H1 (cell line): ENCODE results near the gene SCN3B. TPM values are rescaled to one million over a fixed set of nuclear protein-coding genes. Genes with fewer than 3 reads are reported as not detected.

Experiments used
- CTCF ChIA-PET: fragments of 300-600 bp; sonication (Branson Sonifier 250); formaldehyde crosslinking; loops from one replicate; lab custom pipeline; 2021; ENCODE audit not compliant: partially characterized antibody; lab: Charles Lee
- POLR2A ChIA-PET: fragments of 300-600 bp; sonication (Branson Sonifier 250); formaldehyde crosslinking; loops from one replicate; lab custom pipeline; 2021; ENCODE audit warnings: inconsistent platforms; ENCODE audit not compliant: partially characterized antibody; lab: Charles Lee
- DNase-seq, 2 experiments: peaks; one replicate each; pipeline versions ENCODE4 v3.0.0 to v3.0.0-alpha.2; 2010 to 2022; ENCODE audit warnings: low spot score in 2 of 2, low read depth in 1 of 2, mixed read lengths in 1 of 2
- FAIRE-seq: peaks from 2 replicates; lab custom pipeline; 2011; peaks lifted over from hg19 to GRCh38; lab: Jason Lieb, UNC
- H2AFZ ChIP-seq: 2 replicates; pipeline ENCODE4 v1.8.1; 2012; ENCODE audit warnings: low read length, inconsistent platforms
- H2AK5ac ChIP-seq: 2 replicates; pipeline ENCODE4 v1.6.1; 2013; ENCODE audit warnings: low read depth, low read length
- H2BK120ac ChIP-seq: replicated peaks from 2 replicates; pipeline ENCODE3; 2013; ENCODE audit warnings: low read depth, low read length, inconsistent platforms
- H2BK12ac ChIP-seq: 2 replicates; pipeline ENCODE4 v1.6.1; 2013; ENCODE audit warnings: low read depth, low read length
- H2BK15ac ChIP-seq: 2 replicates; pipeline ENCODE4 v1.6.1; 2013; ENCODE audit warnings: low read length
- H2BK20ac ChIP-seq: 2 replicates; pipeline ENCODE4 v1.6.1; 2013; ENCODE audit warnings: low read length
- H2BK5ac ChIP-seq: 2 replicates; pipeline ENCODE4 v1.6.1; 2013; ENCODE audit warnings: low read depth, low read length
- H3K14ac ChIP-seq: 2 replicates; pipeline ENCODE4 v1.6.1; 2013; ENCODE audit warnings: inconsistent platforms; ENCODE audit not compliant: insufficient read length
- H3K18ac ChIP-seq: 2 replicates; pipeline ENCODE4 v1.6.1; 2013; ENCODE audit warnings: low read length; ENCODE audit errors: extremely low read depth
- H3K23ac ChIP-seq: 2 replicates; pipeline ENCODE4 v1.6.1; 2013; ENCODE audit warnings: inconsistent platforms; ENCODE audit not compliant: insufficient read length
- H3K23me2 ChIP-seq: 2 replicates; pipeline ENCODE4 v1.6.1; 2013; ENCODE audit warnings: low read depth, low read length
- H3K27ac ChIP-seq: 2 replicates; pipeline ENCODE4 v1.6.1; 2011; ENCODE audit warnings: low read depth, low read length, inconsistent platforms
- H3K27me3 ChIP-seq, 4 experiments: replicated peaks in 1 of 4; 1 replicate in 1 of 4; 2 replicates in 3 of 4; pipeline versions ENCODE4 v1.6.1 to v1.8.1; 2011 to 2013; ENCODE audit warnings: low read length in 3 of 4, mild to moderate bottlenecking in 3 of 4, inconsistent platforms in 2 of 4, mixed read lengths in 2 of 4, moderate library complexity in 1 of 4; ENCODE audit not compliant: control insufficient read depth in 3 of 4, insufficient read depth in 3 of 4; ENCODE audit errors: extremely low read depth in 1 of 4
- H3K36me3 ChIP-seq, 4 experiments: 2 replicates each; pipeline versions ENCODE4 v1.6.1 to v1.8.1; 2011 to 2013; ENCODE audit warnings: mild to moderate bottlenecking in 4 of 4, low read length in 3 of 4, moderate library complexity in 2 of 4, control low read depth in 1 of 4, inconsistent platforms in 1 of 4; ENCODE audit not compliant: insufficient read depth in 4 of 4, control insufficient read depth in 2 of 4
- H3K4ac ChIP-seq: replicated peaks from 2 replicates; pipeline ENCODE3; 2013; ENCODE audit warnings: low read length, low read depth, mixed read lengths, inconsistent platforms; ENCODE audit not compliant: insufficient read length
- H3K4me1 ChIP-seq, 4 experiments: replicated peaks in 1 of 4; 1 replicate in 1 of 4; 2 replicates in 3 of 4; pipeline versions ENCODE4 v1.6.1 to v1.8.1; 2011 to 2013; ENCODE audit warnings: low read length in 3 of 4, inconsistent platforms in 2 of 4, mixed read lengths in 1 of 4; ENCODE audit not compliant: insufficient read depth in 4 of 4, control insufficient read depth in 3 of 4
- H3K4me2 ChIP-seq, 2 experiments: 2 replicates each; pipeline versions ENCODE4 v1.6.1 to v1.8.1; 2011 to 2013; ENCODE audit warnings: low read depth in 2 of 2, low read length in 2 of 2, control low read depth in 1 of 2, inconsistent platforms in 1 of 2, mild to moderate bottlenecking in 1 of 2; ENCODE audit not compliant: insufficient read depth in 1 of 2
- H3K4me3 ChIP-seq, 4 experiments: fragments of 200-600, 300-600 bp in 1 of 4; sonication (generic), shearing (Covaris generic), sonication (Bioruptor Twin) in 1 of 4; 2 replicates each; pipeline versions ENCODE4 v1.5.1 to v1.8.1; 2011 to 2016; ENCODE audit warnings: low read length in 4 of 4, low read depth in 3 of 4, control low read depth in 2 of 4, inconsistent platforms in 2 of 4, mild to moderate bottlenecking in 2 of 4, mixed read lengths in 1 of 4, moderate library complexity in 1 of 4; ENCODE audit not compliant: insufficient read depth in 2 of 4; ENCODE audit errors: extremely low read depth in 1 of 4
- H3K56ac ChIP-seq: replicated peaks from 2 replicates; pipeline ENCODE3; 2013; ENCODE audit warnings: low read depth, mild to moderate bottlenecking, mixed read lengths, low read length, inconsistent platforms; ENCODE audit not compliant: insufficient read length
- H3K79me1 ChIP-seq: 2 replicates; pipeline ENCODE4 v1.6.1; 2013; ENCODE audit warnings: low read depth, low read length, control low read depth
- H3K79me2 ChIP-seq, 2 experiments: 2 replicates each; pipeline versions ENCODE4 v1.6.1 to v1.8.1; 2012 to 2013; ENCODE audit warnings: low read length in 2 of 2, mild to moderate bottlenecking in 2 of 2, inconsistent platforms in 1 of 2; ENCODE audit not compliant: insufficient read depth in 2 of 2, control insufficient read depth in 1 of 2
- H3K9ac ChIP-seq, 4 experiments: replicated peaks in 1 of 4; 1 replicate in 1 of 4; 2 replicates in 3 of 4; pipeline versions ENCODE4 v1.6.1 to v1.8.1; 2011 to 2013; ENCODE audit warnings: low read depth in 3 of 4, low read length in 3 of 4, control low read depth in 2 of 4, mild to moderate bottlenecking in 2 of 4, moderate library complexity in 2 of 4, inconsistent platforms in 1 of 4; ENCODE audit errors: extremely low read depth in 1 of 4
- H3K9me3 ChIP-seq, 2 experiments: 2 replicates each; pipeline versions ENCODE4 v1.6.1 to v1.8.1; 2012 to 2013; ENCODE audit warnings: mild to moderate bottlenecking in 2 of 2, moderate library complexity in 2 of 2, control low read depth in 1 of 2, inconsistent platforms in 1 of 2, low read depth in 1 of 2, low read length in 1 of 2, mixed read lengths in 1 of 2; ENCODE audit not compliant: insufficient read depth in 2 of 2
- H4K20me1 ChIP-seq, 2 experiments: replicated peaks in 1 of 2; 2 replicates each; pipeline versions ENCODE3 to v1.8.1; 2011 to 2013; ENCODE audit warnings: inconsistent platforms in 2 of 2, low read length in 2 of 2, mild to moderate bottlenecking in 1 of 2; ENCODE audit not compliant: insufficient read depth in 2 of 2, control insufficient read depth in 1 of 2
- H4K5ac ChIP-seq: 2 replicates; pipeline ENCODE4 v1.6.1; 2013; ENCODE audit warnings: low read length, low read depth, mixed read lengths, inconsistent platforms; ENCODE audit not compliant: insufficient read length
- H4K8ac ChIP-seq: 2 replicates; pipeline ENCODE4 v1.8.0; 2013; ENCODE audit warnings: mild to moderate bottlenecking, moderate library complexity, low read length, inconsistent platforms; ENCODE audit not compliant: insufficient read depth; ENCODE audit errors: extremely low read depth
- H4K91ac ChIP-seq: replicated peaks from 2 replicates; pipeline ENCODE3; 2013; ENCODE audit warnings: low read length, mixed read lengths, inconsistent platforms; ENCODE audit not compliant: insufficient read length
- BCL11A ChIP-seq, 2 experiments: IDR thresholded peaks; one replicate each; pipeline ENCODE4 v1.6.1; 2011; ENCODE audit warnings: low read depth in 2 of 2, low read length in 2 of 2, mild to moderate bottlenecking in 2 of 2
- CEBPB ChIP-seq: IDR thresholded peaks from 2 replicates; pipeline ENCODE4 v1.6.1; 2012; ENCODE audit warnings: low read depth, low read length
- EZH2 ChIP-seq: fragments of 200-600 bp; sonication (generic); IDR thresholded peaks from 2 replicates; pipeline ENCODE4 v1.7.1; 2012; ENCODE audit warnings: low read depth, mild to moderate bottlenecking, moderate library complexity, low read length, inconsistent platforms; ENCODE audit not compliant: severe bottlenecking
- GTF2F1 ChIP-seq: IDR thresholded peaks from 2 replicates; pipeline ENCODE4 v1.6.1; 2012; ENCODE audit warnings: low read depth, low read length, improper control_type of control experiment, borderline replicate concordance
- KDM5A ChIP-seq: fragments of 200-600 bp; IDR thresholded peaks from 2 replicates; pipeline ENCODE4 v1.7.1; 2012; ENCODE audit warnings: mild to moderate bottlenecking, low read length, inconsistent platforms, mixed read lengths
- NRF1 ChIP-seq: IDR thresholded peaks from 2 replicates; pipeline ENCODE4 v1.6.1; 2011; ENCODE audit warnings: mild to moderate bottlenecking, low read depth, low read length, improper control_type of control experiment
- PHF8 ChIP-seq: fragments of 200-600 bp; sonication (generic); conservative IDR thresholded peaks from 2 replicates; pipeline ENCODE4 v1.7.1; 2012; ENCODE audit warnings: low read depth, mild to moderate bottlenecking, inconsistent platforms, low read length, moderate library complexity
- POLR2AphosphoS5 ChIP-seq: IDR thresholded peaks from 2 replicates; pipeline ENCODE4 v1.6.1; 2011; ENCODE audit warnings: low read depth, low read length
- RFX5 ChIP-seq: IDR thresholded peaks from 2 replicates; pipeline ENCODE4 v1.6.1; 2011; ENCODE audit warnings: low read depth, low read length, improper control_type of control experiment, borderline replicate concordance
- SP1 ChIP-seq: IDR thresholded peaks from 2 replicates; pipeline ENCODE4 v1.6.1; 2011; ENCODE audit warnings: low read depth, low read length
- SP4 ChIP-seq: IDR thresholded peaks from 2 replicates; pipeline ENCODE4 v1.6.1; 2012; ENCODE audit warnings: low read length, inconsistent platforms
- SUZ12 ChIP-seq: fragments of 200-600 bp; sonication (generic); IDR thresholded peaks from 2 replicates; pipeline ENCODE4 v1.6.1; 2012; ENCODE audit warnings: mild to moderate bottlenecking, inconsistent platforms, low read length, moderate library complexity, mixed read lengths
- WGBS, 2 experiments: shearing (Covaris generic) in 1 of 2; methylation state at CpG; one replicate each; pipeline versions ENCODE4 v1.1.6 to v1.1.7; 2013 to 2015; ENCODE audit warnings: low lambda C conversion rate in 2 of 2, mixed read lengths in 2 of 2, inconsistent platforms in 1 of 2, low coverage in 1 of 2, missing lambda C conversion rate in 1 of 2; ENCODE audit not compliant: insufficient replicate concordance in 2 of 2, insufficient coverage in 1 of 2, insufficient read length in 1 of 2; ENCODE audit errors: extremely low coverage in 1 of 2, missing lambda C conversion rate in 1 of 2; 5-methylcytosine and 5-hydroxymethylcytosine counted together
- polyA plus RNA-seq, 7 experiments: library from polyadenylated mRNA; depleted of rRNA in 3 of 7; stranded (reverse) in 5 of 7; unstranded in 2 of 7; fragments of >200 nt in 5 of 7; fragments of 200-250 nt in 2 of 7; gene quantifications; 1 replicate in 5 of 7; 2 replicates in 1 of 7; 4 replicates in 1 of 7; pipeline versions ENCODE4 v1.2.1 to v1.2.3, GENCODE V29; 2011 to 2013; ENCODE audit warnings: missing spikeins in 2 of 7, mixed read lengths in 2 of 7
- total RNA-seq: library from RNA; stranded (reverse); fragmentation: NEBNext Ultra II Directional; extraction: Animal tissue kit (Norgen Biotek cat#: 25700); gene quantifications from 2 replicates; pipeline ENCODE4 v1.2.1, GENCODE V29; 2021
- TF ChIP-seq, protein P1 (sequence below): IDR thresholded peaks from 2 replicates; pipeline ENCODE4 v1.6.1; 2011; ENCODE audit warnings: low read depth, mild to moderate bottlenecking, low read length; ENCODE audit not compliant: insufficient read depth
- TF ChIP-seq, protein P2 (sequence below): IDR thresholded peaks from 2 replicates; pipeline ENCODE4 v1.6.1; 2012; ENCODE audit warnings: inconsistent platforms

Gene SCN3B
- total and polyA plus RNA-seq, 2 of the 8 experiments (the other 6 are each of a cell fraction or from before 2014, with no cell fraction given): 0.67 to 1.1 TPM

DNA sequence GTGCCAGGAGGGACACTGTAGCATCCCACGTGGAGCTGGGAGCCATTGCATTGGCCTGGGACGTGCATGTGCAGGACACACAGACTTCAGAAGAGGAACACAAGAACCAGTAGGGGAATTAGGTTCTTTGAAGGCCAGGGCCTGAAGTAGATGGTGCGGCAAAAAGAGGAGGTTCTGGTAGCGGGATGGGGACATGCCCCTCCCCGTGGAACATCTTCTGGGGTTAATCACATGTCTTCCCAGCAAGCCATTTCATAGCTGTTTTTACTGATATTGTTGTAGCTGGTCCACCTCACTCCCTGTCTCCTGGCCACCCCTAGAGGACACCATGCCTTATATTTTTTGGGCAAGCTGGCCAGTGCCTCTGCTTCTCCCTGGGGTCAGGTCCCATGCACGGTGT, 74.3 kb downstream of the SCN3B start:
- 0 out of 2 replicates have a peak, but pooled peaks cover 5% of the 10 kb centered on the region for H3K79me1 ChIP-seq
- no peak overlapping the region for H2BK5ac ChIP-seq
- H2AK5ac ChIP-seq: no peak overlapping the region
- no peak overlapping the region for H3K27ac ChIP-seq
- H2BK20ac ChIP-seq: no peak overlapping the region
- H3K14ac ChIP-seq: no peak overlapping the region
- no peak overlapping the region for H3K23ac ChIP-seq
- H3K79me2 ChIP-seq: no peaks in the 10 kb centered on the region
- no peak overlapping the region for H3K18ac ChIP-seq
- 0 out of 2 replicates have a peak overlapping the region, but pooled peaks have one; percentile 27 for H2BK12ac ChIP-seq
- no peak for FAIRE-seq
- TF ChIP-seq POLR2AphosphoS5: no peak
- TF ChIP-seq EZH2: no peak
- TF ChIP-seq PHF8: no peak
- TF ChIP-seq, protein P1, sequence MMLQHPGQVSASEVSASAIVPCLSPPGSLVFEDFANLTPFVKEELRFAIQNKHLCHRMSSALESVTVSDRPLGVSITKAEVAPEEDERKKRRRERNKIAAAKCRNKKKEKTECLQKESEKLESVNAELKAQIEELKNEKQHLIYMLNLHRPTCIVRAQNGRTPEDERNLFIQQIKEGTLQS: no peak
- no peak for TF ChIP-seq CEBPB
- TF ChIP-seq SP1: no peak
- TF ChIP-seq SP4: no peak
- TF ChIP-seq, protein P2, sequence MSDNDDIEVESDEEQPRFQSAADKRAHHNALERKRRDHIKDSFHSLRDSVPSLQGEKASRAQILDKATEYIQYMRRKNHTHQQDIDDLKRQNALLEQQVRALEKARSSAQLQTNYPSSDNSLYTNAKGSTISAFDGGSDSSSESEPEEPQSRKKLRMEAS: no peak
- no peak for TF ChIP-seq SUZ12
- no peak for TF ChIP-seq GTF2F1
- TF ChIP-seq KDM5A: no peak
- no peak for TF ChIP-seq RFX5
- TF ChIP-seq BCL11A (IDR thresholded peaks at IDR 0.05; ENCODE audit: low read depth in 2 of 2, low read length in 2 of 2): no peak
- TF ChIP-seq NRF1: no peak
- peaks cover 0 to 7% of the 10 kb centered on the region in 2 experiments for H4K20me1 ChIP-seq
- no peak overlapping the region for H3K4me2 ChIP-seq
- no peak overlapping the region for H3K9ac ChIP-seq
- no peaks in the 10 kb centered on the region; a peak in 1 of 8 replicates for H3K36me3 ChIP-seq
- H4K5ac ChIP-seq: no peak overlapping the region
- H3K9me3 ChIP-seq: no peaks in the 10 kb centered on the region
- H3K56ac ChIP-seq: no peak overlapping the region
- ChIA-PET CTCF (interaction anchor here (0.6 to 4.7 kb wide), 52 partner anchors 9 to 546 kb away, joined by 3 to 43 read pairs (median 5); no protein-coding TSS in a partner anchor), POLR2A (no interaction called here)
- H2BK15ac ChIP-seq: no peak overlapping the region
- H4K91ac ChIP-seq: no peak overlapping the region
- H3K4me1 ChIP-seq: peaks cover 0 to 10% (median 2%) of the 10 kb centered on the region in 4 experiments; a peak in 5 of 7 replicates
- no peak overlapping the region for H4K8ac ChIP-seq
- no peaks in the 10 kb centered on the region; a peak in 1 of 7 replicates for H3K27me3 ChIP-seq
- H3K4me3 ChIP-seq: no peak overlapping the region
- no peak overlapping the region for H2AFZ ChIP-seq
- peaks cover 4% of the 10 kb centered on the region; the same call in 1 of the 2 replicates for H3K23me2 ChIP-seq
- DNase-seq: no peak
- H3K4ac ChIP-seq: no peak overlapping the region
- 81% methylated on average over 6 of the region's 6 CpGs; no CpG with 5 or more reads in 1 of the 2 experiments for WGBS, 2 experiments
- no peak overlapping the region for H2BK120ac ChIP-seq
